ENCODE data around the gene CTNNA3. TPM values are rescaled to one million over a fixed set of nuclear protein-coding genes. Genes with fewer than 3 reads are reported as not detected.

CTNNA3 gene
- total RNA-seq, 4 donors from 2014 or later, result 0.47 to 3.3 (median 0.80) TPM; not detected in 1

DNA sequence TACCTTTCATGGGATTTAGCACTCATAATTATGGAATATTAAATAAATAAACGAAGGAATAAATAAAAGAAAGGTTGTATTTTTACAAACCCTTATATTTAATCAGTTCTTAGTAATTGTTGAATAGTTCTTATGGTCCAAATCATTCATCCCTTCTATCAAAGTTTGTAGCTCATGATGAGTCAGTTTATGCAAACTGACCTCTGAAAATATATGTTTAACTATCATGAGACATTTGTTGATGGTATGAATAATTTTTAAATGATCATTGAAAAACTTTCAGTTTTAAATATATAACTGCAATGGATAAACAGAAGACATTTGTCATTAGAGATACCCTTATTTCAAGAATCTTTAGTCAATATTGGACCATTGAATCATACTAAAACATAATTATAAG lies 1181.3 kb downstream of the CTNNA3 start:
- Histone ChIP-seq H3K9me3 (no peaks in the 10 kb centered on the region), H3K27ac (no peak overlapping the region), H3K36me3 (no peaks in the 10 kb centered on the region), H3K4me1 (no peaks in the 10 kb centered on the region), H3K27me3 (no peaks in the 10 kb centered on the region), H3K4me3 (no peak overlapping the region)
- TF ChIP-seq POLR2A (IDR thresholded peaks at IDR 0.05), result no peak
- TF ChIP-seq, protein P1, sequence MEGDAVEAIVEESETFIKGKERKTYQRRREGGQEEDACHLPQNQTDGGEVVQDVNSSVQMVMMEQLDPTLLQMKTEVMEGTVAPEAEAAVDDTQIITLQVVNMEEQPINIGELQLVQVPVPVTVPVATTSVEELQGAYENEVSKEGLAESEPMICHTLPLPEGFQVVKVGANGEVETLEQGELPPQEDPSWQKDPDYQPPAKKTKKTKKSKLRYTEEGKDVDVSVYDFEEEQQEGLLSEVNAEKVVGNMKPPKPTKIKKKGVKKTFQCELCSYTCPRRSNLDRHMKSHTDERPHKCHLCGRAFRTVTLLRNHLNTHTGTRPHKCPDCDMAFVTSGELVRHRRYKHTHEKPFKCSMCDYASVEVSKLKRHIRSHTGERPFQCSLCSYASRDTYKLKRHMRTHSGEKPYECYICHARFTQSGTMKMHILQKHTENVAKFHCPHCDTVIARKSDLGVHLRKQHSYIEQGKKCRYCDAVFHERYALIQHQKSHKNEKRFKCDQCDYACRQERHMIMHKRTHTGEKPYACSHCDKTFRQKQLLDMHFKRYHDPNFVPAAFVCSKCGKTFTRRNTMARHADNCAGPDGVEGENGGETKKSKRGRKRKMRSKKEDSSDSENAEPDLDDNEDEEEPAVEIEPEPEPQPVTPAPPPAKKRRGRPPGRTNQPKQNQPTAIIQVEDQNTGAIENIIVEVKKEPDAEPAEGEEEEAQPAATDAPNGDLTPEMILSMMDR (IDR thresholded peaks at IDR 0.05), result no peak
- no peak for DNase-seq

DNA sequence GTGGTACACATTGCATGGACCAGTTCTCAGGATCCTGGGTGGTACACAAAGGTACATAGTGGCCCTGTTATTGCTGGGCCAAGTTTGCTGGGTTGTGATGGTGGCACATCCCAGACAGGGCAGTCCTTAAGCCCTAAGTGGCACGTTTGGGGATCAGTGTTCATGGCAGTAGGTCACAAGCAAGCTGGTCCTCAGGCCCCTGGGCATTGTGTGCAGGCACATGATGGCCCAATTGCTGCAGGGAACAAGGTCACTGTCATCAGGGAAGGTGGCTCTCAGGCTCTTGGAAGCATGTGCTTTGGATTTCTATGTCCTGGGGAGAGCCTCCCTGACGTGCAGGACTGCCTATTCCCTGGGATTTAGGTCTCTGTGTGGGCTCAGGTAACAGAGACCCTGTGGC lies 1182.5 kb downstream of the CTNNA3 start:
- TF ChIP-seq POLR2A (IDR thresholded peaks at IDR 0.05), result no peak
- TF ChIP-seq, protein P1 (IDR thresholded peaks at IDR 0.05), result no peak
- no peak for DNase-seq
- H3K36me3 ChIP-seq, result no peaks in the 10 kb centered on the region
- no peak overlapping the region for H3K4me3 ChIP-seq
- no peaks in the 10 kb centered on the region for H3K9me3 ChIP-seq
- no peaks in the 10 kb centered on the region for H3K4me1 ChIP-seq
- H3K27ac ChIP-seq, result no peak overlapping the region
- no peaks in the 10 kb centered on the region for H3K27me3 ChIP-seq

DNA sequence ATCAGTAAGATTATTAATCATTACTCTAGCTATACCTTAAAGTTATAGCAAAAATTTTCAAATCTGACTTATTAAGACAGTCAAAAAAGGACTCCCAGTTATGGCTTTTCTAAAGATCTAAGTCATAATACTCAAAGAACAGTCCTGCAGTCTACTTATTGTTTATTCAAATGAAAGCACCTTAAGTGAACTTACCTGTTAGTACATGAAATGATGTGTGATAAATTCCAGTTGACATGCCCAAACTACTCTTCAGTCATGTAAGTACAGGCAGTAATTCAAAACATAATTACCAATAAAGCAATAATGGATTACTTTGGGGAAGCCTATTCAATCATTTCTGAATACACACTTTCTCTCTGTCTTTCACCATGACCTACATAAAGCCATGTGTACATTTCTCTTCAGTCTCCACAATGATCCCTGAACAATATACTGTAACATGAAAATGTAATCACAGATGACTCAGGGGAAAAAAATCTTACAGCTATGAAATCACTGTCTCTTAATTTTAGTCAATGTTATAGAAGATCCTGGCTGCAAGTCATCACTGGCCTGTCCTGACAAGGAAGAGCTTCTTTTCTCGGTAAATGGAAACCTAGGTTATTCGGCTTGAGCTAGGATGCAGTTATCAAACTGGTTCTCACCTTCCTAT lies 1190.9 kb downstream of the CTNNA3 start:
- Histone ChIP-seq H3K4me3 (no peak overlapping the region), H3K27me3 (no peaks in the 10 kb centered on the region), H3K9me3 (no peaks in the 10 kb centered on the region), H3K36me3 (no peaks in the 10 kb centered on the region), H3K27ac (no peak overlapping the region), H3K4me1 (no peaks in the 10 kb centered on the region)
- no peak for DNase-seq
- TF ChIP-seq POLR2A (IDR thresholded peaks at IDR 0.05), result no peak
- TF ChIP-seq, protein P1 (IDR thresholded peaks at IDR 0.05), result no peak

DNA sequence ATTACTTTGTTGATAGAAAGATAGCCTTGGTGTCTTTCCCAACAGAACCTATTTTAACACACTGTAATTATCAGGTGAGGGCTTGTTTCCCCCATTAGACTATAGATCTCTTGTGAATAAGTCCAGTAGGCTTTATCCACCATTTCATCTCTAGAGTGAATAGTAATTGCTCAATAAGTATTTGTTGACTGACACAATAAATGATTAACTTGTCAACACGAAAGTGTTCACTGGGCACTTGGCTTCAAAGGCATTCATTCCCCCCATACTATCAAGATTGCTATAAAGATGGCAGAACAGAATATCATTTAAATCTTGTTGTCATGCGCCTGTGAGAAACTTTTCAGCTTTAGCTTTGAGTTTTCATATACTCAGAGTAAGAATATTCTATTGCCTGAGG lies 1194.6 kb downstream of the CTNNA3 start:
- no peak overlapping the region for H3K4me3 ChIP-seq
- H3K9me3 ChIP-seq, result no peaks in the 10 kb centered on the region
- no peaks in the 10 kb centered on the region for H3K27me3 ChIP-seq
- no peaks in the 10 kb centered on the region for H3K36me3 ChIP-seq
- no peak overlapping the region for H3K27ac ChIP-seq
- no peak for DNase-seq
- TF ChIP-seq POLR2A (IDR thresholded peaks at IDR 0.05), result no peak
- TF ChIP-seq, protein P1 (IDR thresholded peaks at IDR 0.05), result no peak
- no peaks in the 10 kb centered on the region for H3K4me1 ChIP-seq

DNA sequence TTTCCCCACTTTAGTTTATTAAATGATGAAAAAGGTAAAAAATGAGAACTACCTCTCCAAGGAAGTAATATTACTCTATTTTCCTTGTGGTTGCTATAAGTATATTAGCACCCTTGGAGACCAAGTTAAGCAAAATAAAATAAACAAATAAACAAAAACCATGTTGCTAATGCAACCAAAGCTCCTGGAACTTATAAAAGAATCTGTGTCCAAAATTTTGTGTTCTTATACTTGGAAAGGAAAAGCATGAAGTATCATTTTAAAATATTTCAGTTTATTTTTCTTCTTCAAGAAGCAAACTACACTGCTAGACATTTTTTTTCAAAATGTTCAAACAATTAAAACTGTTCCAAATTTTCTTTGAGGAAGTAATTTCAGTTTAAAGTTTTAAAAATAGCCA lies 1212.0 kb downstream of the CTNNA3 start:
- Histone ChIP-seq H3K27me3 (no peaks in the 10 kb centered on the region), H3K27ac (no peak overlapping the region), H3K4me3 (no peak overlapping the region), H3K36me3 (no peaks in the 10 kb centered on the region), H3K9me3 (no peaks in the 10 kb centered on the region), H3K4me1 (no peaks in the 10 kb centered on the region)
- TF ChIP-seq, protein P1 (IDR thresholded peaks at IDR 0.05), result no peak
- no peak for TF ChIP-seq POLR2A (IDR thresholded peaks at IDR 0.05)
- DNase-seq, result no peak

DNA sequence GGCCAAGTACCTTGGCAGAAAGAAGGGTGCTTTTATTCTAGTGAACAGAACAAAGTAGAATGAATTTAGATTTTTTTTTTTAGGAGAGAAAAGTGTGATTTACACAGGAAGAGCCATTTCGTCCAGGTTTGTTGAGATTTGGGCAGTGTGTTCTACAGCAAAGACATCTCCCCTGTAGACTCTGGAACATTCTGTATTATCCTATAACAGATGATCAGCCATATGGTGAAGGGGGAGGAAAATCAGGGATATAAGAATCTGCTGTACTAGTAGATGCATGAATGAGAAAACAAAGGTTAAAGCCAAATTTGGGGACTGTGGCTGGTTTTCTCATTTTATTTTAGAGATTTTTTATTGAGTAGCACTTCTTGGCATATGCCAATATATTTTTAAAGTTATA lies 1223.8 kb downstream of the CTNNA3 start:
- H3K4me3 ChIP-seq, result no peak overlapping the region
- no peaks in the 10 kb centered on the region for H3K4me1 ChIP-seq
- no peaks in the 10 kb centered on the region for H3K9me3 ChIP-seq
- H3K36me3 ChIP-seq, result no peaks in the 10 kb centered on the region
- DNase-seq, result no peak
- no peaks in the 10 kb centered on the region for H3K27me3 ChIP-seq
- no peak for TF ChIP-seq POLR2A (IDR thresholded peaks at IDR 0.05)
- TF ChIP-seq, protein P1 (IDR thresholded peaks at IDR 0.05), result no peak
- no peak overlapping the region for H3K27ac ChIP-seq
